ENCODE results near the gene IL19.
A peak's percentile ranks its signal among the peaks of the same experiment; 100 is the strongest.
"Not testable (repeated sequence)": the region's sequence is repeated elsewhere in the genome, so short reads cannot be mapped to it uniquely, and the experiment has no call there.

The IL19 gene

GRCh38 chr1:206835186-206835585, 64.6 kb downstream of the IL19 start:
- no peak for DNase-seq

- DNase-seq, result no peak
Measured at GRCh38 chr1:206836111-206836510, 65.5 kb downstream of the IL19 start.

GRCh38 chr1:206839006-206839560, 68.5 kb downstream of the IL19 start:
- DNase-seq, result no peak

DNA sequence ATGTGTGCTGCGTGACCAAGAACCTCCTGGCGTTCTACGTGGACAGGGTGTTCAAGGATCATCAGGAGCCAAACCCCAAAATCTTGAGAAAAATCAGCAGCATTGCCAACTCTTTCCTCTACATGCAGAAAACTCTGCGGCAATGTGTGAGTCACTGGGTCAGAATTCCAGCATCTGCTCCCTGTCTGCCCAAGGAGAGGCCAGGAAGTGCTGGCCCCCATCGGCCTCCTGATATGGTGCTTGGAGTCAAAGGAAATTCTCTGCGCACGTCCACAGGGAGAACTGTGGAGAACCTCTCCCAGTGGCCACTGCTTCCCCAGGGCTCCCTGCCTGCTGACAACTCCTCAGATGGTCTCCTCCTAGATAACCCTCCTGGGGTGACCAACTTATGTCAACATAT, 69.3 kb downstream of the IL19 start:
- DNase-seq, result no peak

DNA sequence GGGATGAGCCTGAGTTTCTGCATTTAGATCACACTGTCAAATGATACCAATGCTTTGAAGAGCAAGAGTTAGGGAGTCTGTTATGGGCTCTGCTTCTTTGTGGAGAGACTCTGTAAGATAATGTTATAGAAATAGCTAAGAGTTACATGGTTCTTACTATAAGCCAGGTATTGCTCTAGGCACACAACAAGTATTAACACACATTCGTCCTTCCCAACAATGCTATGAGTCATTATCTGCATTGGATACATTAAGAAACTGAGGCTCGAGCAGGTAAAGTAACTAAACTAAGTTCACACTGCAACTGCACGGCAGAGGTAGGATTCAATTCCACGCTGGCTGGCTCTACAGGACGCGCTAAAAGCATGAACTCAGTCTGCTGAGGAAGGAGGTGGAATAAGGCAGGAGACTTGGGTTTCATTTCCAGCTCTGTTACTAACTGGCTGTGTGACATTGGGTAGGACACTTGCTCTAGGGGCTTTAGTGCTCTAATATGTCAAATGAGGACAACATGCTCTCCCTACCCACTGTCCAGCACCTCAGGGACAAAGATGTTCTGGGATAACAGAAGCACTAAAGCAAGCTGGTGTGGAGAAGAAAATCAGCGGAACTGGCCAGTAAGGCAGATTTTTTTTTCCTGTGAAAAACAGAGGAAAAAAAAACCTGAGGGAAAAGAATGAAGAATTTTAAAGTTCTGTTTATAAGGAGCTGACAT, 71.2 kb downstream of the IL19 start:
- DNase-seq, result no peak

DNA sequence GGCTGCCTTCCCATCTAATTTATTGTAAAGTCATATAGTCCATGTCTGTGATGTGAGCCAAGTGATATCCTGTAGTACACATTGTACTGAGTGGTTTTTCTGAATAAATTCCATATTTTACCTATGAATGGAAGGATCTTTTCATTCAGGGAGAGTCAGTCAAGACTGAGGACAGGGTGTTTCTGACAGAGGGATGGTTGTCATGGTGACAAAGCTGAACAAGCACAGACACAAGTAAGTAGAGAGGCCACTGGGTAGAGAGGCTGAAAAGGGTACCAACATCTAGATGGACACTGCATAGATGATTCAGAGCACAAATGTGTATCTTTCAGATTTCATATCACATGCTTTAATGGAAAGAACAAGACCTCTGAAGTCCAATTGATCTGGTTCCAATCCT, 72.3 kb downstream of the IL19 start:
- DNase-seq, result no peak

DNA sequence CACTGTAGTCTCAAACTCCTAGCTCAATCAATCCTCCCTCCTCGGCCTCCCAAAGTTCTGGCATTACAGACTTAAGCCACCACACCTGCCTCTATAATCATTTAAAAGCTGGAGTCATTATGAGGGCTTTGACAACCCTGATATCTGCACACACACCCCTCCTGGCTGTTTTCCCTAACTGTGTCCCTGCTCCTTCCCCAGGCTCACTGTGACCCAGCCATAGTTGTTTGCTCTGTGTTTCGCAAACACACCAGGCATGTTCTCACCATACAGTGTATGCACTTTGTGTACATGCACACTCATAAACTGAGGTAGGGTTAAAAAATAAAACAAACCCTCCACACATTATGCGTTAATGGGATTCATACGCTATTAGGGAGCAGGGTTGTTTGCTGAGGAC, 73.1 kb downstream of the IL19 start:
- no peak for DNase-seq

DNA sequence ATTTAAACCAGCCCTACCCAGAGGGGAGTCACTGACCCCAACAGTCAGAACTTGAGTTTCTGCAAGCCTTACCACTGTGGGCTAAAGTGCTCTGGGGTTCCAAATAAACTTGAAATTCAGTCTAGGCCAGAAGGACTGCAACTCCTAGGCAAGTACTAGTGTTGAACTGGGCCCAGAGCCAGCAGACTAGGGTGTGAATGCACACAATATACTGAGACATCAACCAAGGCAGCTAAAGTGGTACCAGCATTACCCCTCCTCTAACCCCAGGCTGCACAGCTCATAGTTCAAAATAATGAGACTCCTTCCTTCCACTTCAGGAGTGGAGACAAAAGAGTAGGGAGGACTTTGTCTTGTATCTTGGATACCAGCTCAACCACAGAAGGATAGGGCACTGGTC, 75.9 kb downstream of the IL19 start:
- DNase-seq, result no peak

DNA sequence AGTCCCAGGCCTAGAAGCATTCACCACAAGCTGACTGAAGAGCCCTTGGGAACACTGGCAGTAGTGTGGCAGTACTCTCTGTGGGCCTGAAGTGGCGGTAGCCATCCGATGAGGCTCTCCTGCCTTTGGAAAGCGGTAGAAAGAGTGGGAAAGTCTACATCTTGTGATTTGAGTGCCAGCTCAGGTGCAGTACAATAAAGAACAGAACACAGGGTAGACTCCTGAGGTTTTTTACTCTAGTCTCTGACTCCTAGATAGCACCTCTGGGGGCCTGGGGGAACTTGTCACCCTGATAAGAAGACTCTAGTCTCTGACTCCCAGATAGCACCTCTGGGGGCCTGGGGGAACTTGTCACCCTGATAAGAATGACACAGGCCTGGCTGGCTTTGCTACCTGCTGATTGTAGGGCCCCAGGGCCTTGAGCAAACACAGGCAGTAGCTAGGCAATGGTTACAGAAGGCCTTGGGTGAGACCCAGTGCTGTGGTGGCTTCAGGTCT, 76.8 kb downstream of the IL19 start:
- no peak for DNase-seq

DNA sequence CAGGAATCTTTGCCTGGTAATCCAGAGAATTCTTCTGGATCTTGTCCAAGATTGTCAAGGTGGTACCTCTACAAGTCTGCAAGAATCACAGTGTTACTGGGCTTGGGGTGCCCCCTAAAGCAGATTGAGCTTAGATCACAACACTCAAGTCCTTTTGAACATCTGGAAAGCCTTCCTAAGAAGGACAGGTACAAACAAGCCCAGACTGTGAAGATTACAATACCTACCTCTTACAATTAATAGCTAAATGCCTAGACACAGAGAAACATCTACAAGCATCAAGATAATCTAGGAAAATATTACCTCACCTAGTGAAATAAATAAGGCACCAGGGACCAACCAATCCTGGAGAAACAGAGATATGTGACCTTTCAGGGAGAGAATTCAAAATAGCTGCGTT, 77.4 kb downstream of the IL19 start:
- no peak for DNase-seq

- DNase-seq, result no peak
Measured at GRCh38 chr1:206850401-206850800, 79.8 kb downstream of the IL19 start.

GRCh38 chr1:206851341-206852010, 80.9 kb downstream of the IL19 start:
- no peak for DNase-seq

DNA sequence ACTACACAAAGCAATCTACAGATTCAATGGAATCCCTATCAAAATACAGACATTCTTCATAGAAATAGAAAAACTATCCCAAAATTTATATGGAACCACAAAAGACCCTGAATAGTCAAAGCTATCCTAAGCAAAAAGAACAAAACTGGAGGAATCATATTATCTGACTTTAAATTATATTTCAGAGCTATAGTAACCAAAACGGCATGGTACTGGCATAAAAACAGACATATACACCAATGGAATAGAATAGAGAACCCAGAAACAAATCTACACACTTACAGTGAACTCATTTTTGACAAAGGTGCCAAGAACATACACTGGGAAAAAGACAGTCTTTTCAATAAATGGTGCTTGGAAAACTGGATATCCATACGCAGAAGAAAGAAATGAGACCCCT, 82.1 kb downstream of the IL19 start:
- DNase-seq, result not testable (repeated sequence)

- DNase-seq, result not testable (repeated sequence)
Measured at GRCh38 chr1:206853696-206854095, 83.1 kb downstream of the IL19 start.

- DNase-seq, result no peak
Measured at GRCh38 chr1:206854401-206855129, 84.0 kb downstream of the IL19 start.

GRCh38 chr1:206855859-206856258, 85.3 kb downstream of the IL19 start:
- no peak for DNase-seq

DNA sequence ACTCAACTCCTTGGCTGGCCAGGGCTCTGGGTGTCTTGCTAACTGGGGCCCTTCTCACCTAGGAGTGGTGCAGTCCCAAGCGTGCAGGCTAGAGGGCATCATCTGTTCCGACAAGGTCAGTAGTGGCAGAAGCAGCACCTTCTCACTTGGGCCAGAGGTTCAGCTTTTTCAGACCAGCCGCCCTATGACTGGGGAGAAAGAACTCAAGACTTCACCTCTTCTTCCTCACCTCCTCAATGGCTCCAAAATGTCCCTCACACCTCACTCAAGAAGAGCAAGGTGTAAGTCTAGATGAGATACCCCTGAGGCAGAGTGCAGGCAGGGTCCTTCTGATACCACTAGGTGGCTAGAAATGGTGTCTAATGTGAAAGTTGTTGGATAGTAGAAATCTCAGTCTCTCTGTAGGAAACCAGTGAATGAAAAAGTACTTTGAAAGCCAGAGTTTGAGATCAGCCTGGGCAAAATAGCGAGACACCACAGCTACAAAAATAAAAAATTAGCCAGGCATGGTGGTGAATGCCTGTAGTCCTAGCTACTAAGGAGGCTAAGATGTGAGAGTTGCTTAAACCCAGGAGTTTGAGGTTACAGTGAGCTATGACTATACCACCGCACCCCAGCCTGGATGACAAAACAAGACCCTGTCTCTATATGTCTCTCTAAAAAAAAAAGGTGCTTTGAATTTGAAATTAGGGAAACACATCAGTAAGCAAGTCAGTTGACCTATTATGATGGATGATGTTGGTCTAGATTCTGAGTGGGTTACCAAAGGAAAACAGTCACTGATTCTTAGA, 86.3 kb downstream of the IL19 start:
- peak; percentile 21 for DNase-seq

- DNase-seq, result no peak
Measured at GRCh38 chr1:206859082-206859521, 88.5 kb downstream of the IL19 start.

- DNase-seq, result no peak
Measured at GRCh38 chr1:206860165-206860564, 89.6 kb downstream of the IL19 start.

DNA sequence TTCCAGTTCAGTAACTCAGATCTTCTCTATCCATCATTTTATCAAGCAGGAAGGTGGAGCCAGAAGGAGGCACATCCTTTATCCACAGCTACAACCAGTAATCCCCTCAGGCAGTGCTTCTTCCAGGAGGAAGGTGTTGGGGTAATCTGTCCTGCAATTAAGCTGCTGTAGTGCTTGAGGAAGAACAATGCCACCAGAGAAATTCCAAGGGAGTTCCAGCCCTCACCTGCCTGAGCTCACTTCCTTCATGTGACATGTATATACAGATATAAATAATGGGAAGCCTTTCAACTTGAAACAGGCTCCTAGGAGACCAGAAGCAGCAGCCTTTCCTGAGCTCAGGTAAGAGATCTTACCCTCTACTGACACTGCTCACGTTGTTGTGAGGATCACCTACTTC, 92.7 kb downstream of the IL19 start:
- DNase-seq, result peak; percentile 83

DNA sequence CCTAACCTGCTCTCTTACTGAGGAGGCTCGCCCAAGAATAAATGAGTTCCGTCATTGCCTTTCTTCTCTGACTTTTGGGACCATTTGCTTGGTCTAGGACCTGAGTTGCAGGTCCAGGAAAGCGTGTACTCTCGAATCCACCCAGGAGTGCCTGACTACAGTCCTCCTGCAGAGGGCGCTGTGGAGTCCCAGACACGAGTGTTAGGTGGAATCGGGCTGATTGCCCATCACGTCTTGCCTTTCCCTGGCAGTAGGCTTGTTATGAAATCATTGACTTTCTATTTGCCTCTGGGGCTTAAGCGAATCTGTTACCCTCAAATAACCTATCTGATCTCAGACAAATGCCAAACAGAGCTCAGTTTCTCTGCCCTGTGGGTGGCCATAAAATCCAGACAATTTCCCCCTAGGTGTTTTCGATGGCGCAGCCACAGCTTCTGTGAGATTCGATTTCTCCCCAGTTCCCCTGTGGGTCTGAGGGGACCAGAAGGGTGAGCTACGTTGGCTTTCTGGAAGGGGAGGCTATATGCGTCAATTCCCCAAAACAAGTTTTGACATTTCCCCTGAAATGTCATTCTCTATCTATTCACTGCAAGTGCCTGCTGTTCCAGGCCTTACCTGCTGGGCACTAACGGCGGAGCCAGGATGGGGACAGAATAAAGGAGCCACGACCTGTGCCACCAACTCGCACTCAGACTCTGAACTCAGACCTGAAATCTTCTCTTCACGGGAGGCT, 94.5 kb downstream of the IL19 start, which contains the start of gene IL20:
Gene IL20, plus strand, starts transcription at position 685 of the 733 bp plus-strand sequence. CDS start 230 bp downstream, outside the sequence.
- DNase-seq, result peak; percentile 82

DNA sequence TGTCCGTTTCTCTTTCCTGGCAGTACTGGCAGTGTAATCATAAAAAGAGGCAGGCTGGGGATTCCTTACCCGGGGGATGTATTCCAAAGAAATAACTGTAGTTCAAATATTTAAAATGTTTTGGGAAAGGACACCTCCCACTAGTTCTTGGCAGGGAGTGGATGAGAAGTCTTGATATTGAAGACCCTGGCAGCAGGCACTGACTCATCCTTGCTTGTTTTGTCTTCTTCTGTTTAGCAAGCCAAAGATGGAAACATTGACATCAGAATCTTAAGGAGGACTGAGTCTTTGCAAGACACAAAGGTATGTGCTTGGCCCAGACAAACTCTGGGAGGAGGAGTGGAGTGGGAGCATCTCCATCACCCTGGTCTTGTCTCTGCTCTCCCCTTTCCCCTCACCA, 95.5 kb downstream of the IL19 start:
- DNase-seq, result no peak
